ENCODE results near the gene SEMA6C.

- TF ChIP-seq EZH2 (IDR thresholded peaks at IDR 0.05) = no peak
- TF ChIP-seq POLR2AphosphoS5 (IDR thresholded peaks at IDR 0.05; ENCODE audit: borderline replicate concordance, low read depth, low read length) = peak; percentile 35; the same call in 1 of the 2 replicates
Measured at GRCh38 chr1:151146412-151147131, at the start of gene SEMA6C.
